GM19240 (cell line): ENCODE measurements around the gene LRRN2.
"Not testable (repeated sequence)": the region's sequence is repeated elsewhere in the genome, so short reads cannot be mapped to it uniquely, and the experiment has no call there.

Experiments used
- DNase-seq: peaks from one replicate; pipeline ENCODE4 v3.0.0; 2011; ENCODE audit warnings: low spot score; ENCODE audit not compliant: insufficient read length

LRRN2 gene

DNA sequence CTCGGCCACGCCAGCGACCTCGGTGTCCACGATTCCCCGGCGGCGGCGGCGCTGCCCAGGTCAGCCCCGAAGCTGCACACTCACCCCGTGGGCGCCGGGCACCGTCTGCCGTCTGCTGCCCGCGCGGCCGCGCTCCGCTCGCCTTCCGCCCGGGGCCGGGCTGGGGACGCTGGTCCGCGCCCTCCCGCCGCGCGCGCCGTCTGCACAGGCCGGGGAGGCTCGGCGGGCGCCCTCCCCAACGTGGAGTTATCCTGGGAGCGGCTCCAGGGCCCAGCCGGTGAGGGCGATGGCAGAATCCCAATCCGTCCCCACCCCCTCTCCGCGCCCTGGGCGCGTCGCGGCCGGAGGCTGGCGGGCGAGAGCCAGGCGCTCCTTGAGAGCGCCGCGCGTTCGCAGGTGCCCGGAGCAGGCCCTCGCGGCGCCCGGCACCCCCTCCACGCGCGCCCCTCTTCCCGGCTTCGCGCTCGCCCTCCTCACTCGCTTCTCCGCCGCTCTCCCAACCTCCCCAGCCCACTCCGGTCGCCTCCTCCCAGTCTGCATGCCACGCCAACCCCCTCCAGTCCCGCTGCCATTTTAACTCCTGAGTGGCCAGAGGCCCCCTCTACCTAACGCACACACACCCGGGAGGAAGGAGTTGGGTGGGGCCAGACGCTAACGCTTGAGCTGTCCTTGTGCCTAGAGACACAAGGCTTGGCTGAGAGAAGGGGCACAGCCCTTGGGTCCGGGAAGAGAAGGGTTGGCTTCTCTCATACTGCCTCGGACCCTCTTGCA is at the start of gene LRRN2:
Gene LRRN2, minus strand, starts transcription at position 503 of the 771 bp plus-strand sequence. CDS start 65,746 bp downstream, outside the sequence.
- no peak for DNase-seq

- no peak for DNase-seq
These were observed 49.5 kb upstream of the LRRN2 start for GRCh38 chr1:204735042-204735441.

DNA sequence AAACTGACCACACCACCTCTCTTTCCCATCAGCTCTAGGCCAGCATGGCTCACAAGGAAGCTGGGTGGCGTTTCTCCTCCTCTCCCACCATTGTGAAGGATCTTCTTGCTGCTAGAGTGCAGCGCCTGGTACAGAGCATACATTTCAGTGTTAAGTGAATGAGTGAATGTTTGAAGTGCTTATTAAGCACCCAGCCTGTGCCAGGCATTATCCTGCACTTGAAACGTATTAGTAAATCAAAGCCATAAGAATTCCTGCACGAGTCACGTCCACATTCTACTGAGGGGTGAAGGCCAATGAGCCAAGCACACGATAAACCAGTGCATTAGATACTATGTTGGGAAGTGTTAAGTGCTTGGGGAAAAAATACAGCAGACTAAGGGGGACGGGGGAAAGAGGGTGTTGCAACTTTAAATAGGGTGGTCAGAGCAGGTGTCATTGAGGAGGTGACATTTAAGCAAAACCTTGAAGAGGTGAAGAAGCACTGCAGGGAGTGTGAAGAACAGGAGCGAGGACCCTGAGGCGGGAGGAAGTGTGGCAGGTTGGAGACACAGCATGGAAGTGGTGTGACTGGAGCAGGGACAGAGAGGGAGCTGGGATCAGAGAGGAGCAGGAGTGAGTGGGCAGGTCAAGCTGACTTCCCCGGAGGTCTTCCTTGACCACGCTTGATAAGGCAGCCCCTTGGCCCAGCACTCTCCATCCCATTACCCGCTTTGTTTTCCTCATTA is 48.5 kb upstream of the LRRN2 start:
- DNase-seq = no peak

DNA sequence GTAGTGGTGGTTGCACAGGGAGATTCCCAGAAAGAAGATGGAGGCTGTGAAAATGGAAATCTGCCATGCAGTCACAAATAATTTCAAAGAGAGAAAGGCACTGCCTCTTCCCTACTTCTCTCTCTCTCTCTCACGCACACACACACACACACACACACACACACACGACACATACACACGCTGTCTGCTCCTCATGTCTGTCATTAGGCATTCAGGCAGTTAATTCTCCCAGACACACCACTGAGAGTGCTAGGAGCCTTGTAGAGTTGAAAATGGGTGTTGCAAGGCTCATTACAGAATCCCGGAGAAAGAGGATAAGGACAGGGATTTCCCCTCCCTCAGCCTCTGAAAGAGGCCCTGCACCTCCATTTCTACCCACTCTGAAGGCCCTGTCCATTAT is 47.8 kb upstream of the LRRN2 start:
- DNase-seq = no peak

GRCh38 chr1:204731985-204732575 is 46.5 kb upstream of the LRRN2 start:
- no peak for DNase-seq

DNA sequence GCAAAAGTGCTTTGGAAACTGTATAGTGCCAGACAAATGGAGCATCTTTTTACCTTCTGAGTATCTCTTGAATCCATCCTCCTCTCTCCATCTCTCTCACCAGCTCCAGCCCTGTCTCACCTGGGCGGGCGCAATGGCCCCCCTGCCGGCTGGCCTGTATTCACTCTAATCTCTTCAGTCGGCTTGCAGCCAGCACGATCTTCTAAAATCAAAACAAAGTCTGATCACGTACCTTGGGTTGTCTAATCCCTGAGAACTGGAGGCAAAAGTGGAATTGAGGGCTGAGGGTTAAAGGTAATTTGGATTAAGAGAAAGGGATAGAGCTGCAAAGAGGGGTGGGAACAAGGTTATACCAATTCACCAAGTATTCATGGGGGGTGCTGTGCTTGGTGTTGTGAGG is 46.0 kb upstream of the LRRN2 start:
- DNase-seq = no peak

- no peak for DNase-seq
These were observed 45.4 kb upstream of the LRRN2 start for GRCh38 chr1:204730826-204731459.

DNA sequence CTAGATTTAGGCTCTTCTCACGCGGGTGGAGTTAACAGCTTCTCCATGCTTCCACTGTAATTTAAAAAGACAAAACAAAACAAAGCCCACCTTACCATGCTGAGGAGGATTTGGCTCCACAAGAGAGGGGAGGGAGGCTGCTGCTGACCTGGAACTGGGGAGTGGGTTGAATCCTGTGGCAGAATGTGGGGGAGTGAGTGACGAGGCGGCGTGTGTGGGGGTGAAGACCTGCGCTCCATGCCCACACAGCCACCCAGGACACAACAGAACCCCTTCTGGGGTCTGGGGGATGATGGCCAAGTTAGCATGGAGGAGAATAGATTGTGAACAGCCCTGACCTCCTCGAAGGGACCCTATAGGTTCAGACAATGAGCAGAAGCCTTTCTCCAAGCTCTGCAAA is 44.0 kb upstream of the LRRN2 start:
- DNase-seq = no peak

GRCh38 chr1:204728456-204728855 is 42.9 kb upstream of the LRRN2 start:
- DNase-seq = no peak

GRCh38 chr1:204728045-204728444 is 42.5 kb upstream of the LRRN2 start:
- DNase-seq = no peak

DNA sequence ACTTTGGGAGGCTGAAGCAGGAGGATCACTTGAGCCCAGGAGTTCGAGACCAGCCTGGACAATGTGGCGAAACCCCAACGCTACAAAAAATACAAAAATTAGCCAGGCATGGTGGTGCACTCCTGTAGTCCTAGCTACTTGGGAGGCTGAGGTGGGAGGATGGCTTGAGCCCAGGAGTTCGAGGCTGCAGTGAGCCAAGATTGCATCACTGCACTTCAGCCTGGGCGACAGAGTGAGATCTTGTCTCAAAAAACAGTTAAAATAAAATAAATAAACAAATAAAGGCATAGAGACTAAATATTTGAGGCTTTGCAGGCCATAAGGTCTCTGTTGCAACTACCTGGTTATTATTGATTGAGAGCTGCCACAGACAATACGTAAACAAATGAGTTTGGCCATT is 41.9 kb upstream of the LRRN2 start:
- DNase-seq = not testable (repeated sequence)

GRCh38 chr1:204726478-204726877 is 40.9 kb upstream of the LRRN2 start:
- no peak for DNase-seq

DNA sequence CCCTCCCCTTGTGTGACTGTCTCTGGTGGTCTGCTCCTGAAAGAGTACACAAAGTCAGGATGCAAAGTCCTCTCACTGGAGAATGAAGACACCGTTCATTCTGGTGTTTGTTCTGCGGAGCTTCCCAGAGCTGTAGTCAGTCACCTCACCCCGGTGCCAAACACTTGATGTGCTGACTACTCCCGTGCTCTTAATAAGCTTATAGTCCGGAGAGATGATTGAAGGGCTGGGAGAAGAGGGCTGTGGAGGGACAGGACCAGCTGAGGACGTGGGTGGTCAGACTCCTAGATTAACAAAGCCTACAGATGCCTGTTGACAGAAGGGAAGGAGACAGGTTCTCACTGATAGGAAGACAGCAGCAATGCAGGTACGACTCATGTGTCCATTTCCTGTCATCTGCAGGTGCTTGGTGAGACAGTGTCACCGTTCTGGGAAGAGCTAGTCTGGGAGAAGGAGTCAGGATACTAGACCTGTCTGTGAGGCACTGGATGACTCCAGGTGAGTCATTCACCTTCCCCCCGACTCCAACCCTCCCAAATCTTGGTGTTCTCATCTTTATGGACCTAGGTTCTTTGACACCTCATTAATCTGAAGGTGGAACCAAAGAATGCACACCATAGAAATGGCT is 40.4 kb upstream of the LRRN2 start:
- DNase-seq = no peak

DNA sequence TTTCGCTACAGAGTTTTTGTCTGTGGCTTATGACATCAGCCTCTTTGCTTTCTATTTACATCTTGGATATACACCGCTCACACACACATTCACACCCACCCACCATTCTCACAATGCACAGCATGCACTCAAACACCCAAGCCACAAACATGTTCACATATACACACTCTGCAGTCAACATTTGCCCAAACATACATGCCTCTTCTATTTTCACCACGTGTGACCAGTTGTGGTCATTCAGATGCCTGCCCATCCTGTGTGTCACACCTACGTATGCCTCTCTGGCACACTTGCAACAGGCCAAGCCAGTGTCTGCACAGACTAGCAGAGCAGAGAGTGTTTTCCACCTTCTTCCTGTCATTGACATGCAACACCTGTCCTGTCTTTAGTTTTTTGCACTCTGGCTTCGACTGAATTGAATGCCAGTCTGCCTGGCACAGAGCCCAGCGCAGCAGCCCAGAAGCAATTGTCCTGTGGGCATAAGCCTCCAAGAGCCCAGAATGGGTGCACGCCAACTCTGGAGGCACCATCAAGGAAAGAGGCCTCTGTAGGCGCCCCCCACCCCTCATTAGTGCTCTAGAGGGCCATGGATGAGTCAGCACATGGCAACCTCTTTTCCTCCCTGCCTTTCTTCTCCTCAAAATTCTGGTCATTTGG is 37.7 kb upstream of the LRRN2 start:
- DNase-seq = no peak

- DNase-seq = no peak
These were observed 36.0 kb upstream of the LRRN2 start for GRCh38 chr1:204721373-204722055.

DNA sequence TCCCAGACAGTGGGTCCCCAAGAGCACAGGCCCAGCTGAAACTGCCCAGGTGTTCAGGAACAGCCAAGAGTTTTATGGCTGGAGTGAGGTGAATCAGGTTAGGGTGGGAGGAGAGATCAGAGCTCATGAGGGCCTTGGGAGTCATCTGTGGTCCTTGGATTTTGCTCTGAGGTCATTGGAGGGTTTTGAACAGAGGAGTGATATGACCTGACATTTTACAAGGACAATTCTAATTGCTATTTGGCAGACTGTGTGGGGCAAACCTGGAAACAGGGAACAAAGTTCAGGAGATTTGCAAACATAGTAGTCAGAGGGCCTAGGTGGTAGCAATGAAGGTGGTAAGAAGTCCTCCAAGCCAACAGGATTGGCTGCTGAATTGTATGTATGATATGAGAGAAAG is 31.1 kb upstream of the LRRN2 start:
- no peak for DNase-seq

- no peak for DNase-seq
These were observed 29.4 kb upstream of the LRRN2 start for GRCh38 chr1:204714861-204715511.

GRCh38 chr1:204714194-204714860 is 28.8 kb upstream of the LRRN2 start:
- DNase-seq = no peak

DNA sequence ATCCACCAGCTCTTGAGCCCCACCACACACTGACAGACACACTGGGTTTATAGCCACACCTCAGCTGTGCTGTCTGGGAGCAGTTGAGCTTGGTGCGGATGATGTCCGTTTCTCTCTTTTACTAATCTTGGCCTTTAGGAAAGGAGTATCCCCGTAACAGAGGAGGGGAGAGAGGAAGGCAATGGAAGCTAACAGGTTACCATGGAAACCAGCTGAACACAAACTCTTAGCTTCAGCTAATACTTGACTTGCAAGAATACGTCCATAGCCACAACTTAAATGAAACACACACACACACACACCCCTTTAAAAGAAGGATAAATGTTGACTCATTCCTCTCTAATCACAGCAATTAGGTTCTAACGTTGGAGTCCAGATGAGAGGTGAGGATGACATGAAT is 28.0 kb upstream of the LRRN2 start:
- DNase-seq = no peak
